Activated CD4-positive, alpha-beta T cell treated with anti-CD3 and anti-CD28 coated beads, Interleukin-2, amount 50 U/mL, for 1 hour (primary cell): ENCODE measurements around the gene MTMR2.

Experiments
- DNase-seq: peaks from one replicate; pipeline ENCODE4 v3.0.0-alpha.2; 2020

The MTMR2 gene

GRCh38 chr11:95917193-95918036 is 6.5 kb downstream of the MTMR2 start:
- no peak for DNase-seq

- DNase-seq: no peak
These were observed 7.9 kb downstream of the MTMR2 start for GRCh38 chr11:95916049-95916448.

GRCh38 chr11:95915051-95915450 is 8.9 kb downstream of the MTMR2 start:
- no peak for DNase-seq

GRCh38 chr11:95913830-95914615 is 9.9 kb downstream of the MTMR2 start:
- no peak for DNase-seq

- DNase-seq: no peak
These were observed 10.9 kb downstream of the MTMR2 start for GRCh38 chr11:95912902-95913560.

GRCh38 chr11:95911369-95911759 is 12.5 kb downstream of the MTMR2 start:
- no peak for DNase-seq

- DNase-seq: no peak
These were observed 13.1 kb downstream of the MTMR2 start for GRCh38 chr11:95910638-95911368.

GRCh38 chr11:95908826-95909225 is 15.1 kb downstream of the MTMR2 start:
- DNase-seq: no peak

- DNase-seq: no peak
These were observed 16.4 kb downstream of the MTMR2 start for GRCh38 chr11:95907476-95907875.

- no peak for DNase-seq
These were observed 19.8 kb downstream of the MTMR2 start for GRCh38 chr11:95904009-95904650.

- DNase-seq: no peak
These were observed 25.1 kb downstream of the MTMR2 start for GRCh38 chr11:95898782-95899181.

- DNase-seq: no peak
These were observed 26.2 kb downstream of the MTMR2 start for GRCh38 chr11:95897731-95898130.

- no peak for DNase-seq
These were observed 28.1 kb downstream of the MTMR2 start for GRCh38 chr11:95895815-95896214.

- no peak for DNase-seq
These were observed 30.9 kb downstream of the MTMR2 start for GRCh38 chr11:95892892-95893570.

GRCh38 chr11:95892492-95892891 is 31.4 kb downstream of the MTMR2 start:
- no peak for DNase-seq

GRCh38 chr11:95891423-95892170 is 32.3 kb downstream of the MTMR2 start:
- DNase-seq: no peak

GRCh38 chr11:95888852-95889251 is 35.1 kb downstream of the MTMR2 start:
- DNase-seq: no peak

- DNase-seq: no peak
These were observed 35.5 kb downstream of the MTMR2 start for GRCh38 chr11:95888439-95888838.

- DNase-seq: no peak
These were observed 37.4 kb downstream of the MTMR2 start for GRCh38 chr11:95886462-95886861.

GRCh38 chr11:95884802-95885201 is 39.1 kb downstream of the MTMR2 start:
- no peak for DNase-seq

- DNase-seq: no peak
These were observed 39.5 kb downstream of the MTMR2 start for GRCh38 chr11:95884376-95884775.
